Stimulated activated CD4-positive, alpha-beta T cell treated with anti-CD3 and anti-CD28 coated beads, Interleukin-15, amount 100 ng/mL, for 48 hours (primary cell): ENCODE measurements around the gene CHRNG.
A peak's percentile ranks its signal among the peaks of the same experiment; 100 is the strongest.

Source experiments
- DNase-seq, 2 donors: peaks; one replicate each; pipeline ENCODE4 v3.0.0-alpha.2; 2020; ENCODE audit warnings: low read depth in 2 of 2

CHRNG gene, protein sequence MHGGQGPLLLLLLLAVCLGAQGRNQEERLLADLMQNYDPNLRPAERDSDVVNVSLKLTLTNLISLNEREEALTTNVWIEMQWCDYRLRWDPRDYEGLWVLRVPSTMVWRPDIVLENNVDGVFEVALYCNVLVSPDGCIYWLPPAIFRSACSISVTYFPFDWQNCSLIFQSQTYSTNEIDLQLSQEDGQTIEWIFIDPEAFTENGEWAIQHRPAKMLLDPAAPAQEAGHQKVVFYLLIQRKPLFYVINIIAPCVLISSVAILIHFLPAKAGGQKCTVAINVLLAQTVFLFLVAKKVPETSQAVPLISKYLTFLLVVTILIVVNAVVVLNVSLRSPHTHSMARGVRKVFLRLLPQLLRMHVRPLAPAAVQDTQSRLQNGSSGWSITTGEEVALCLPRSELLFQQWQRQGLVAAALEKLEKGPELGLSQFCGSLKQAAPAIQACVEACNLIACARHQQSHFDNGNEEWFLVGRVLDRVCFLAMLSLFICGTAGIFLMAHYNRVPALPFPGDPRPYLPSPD

DNA sequence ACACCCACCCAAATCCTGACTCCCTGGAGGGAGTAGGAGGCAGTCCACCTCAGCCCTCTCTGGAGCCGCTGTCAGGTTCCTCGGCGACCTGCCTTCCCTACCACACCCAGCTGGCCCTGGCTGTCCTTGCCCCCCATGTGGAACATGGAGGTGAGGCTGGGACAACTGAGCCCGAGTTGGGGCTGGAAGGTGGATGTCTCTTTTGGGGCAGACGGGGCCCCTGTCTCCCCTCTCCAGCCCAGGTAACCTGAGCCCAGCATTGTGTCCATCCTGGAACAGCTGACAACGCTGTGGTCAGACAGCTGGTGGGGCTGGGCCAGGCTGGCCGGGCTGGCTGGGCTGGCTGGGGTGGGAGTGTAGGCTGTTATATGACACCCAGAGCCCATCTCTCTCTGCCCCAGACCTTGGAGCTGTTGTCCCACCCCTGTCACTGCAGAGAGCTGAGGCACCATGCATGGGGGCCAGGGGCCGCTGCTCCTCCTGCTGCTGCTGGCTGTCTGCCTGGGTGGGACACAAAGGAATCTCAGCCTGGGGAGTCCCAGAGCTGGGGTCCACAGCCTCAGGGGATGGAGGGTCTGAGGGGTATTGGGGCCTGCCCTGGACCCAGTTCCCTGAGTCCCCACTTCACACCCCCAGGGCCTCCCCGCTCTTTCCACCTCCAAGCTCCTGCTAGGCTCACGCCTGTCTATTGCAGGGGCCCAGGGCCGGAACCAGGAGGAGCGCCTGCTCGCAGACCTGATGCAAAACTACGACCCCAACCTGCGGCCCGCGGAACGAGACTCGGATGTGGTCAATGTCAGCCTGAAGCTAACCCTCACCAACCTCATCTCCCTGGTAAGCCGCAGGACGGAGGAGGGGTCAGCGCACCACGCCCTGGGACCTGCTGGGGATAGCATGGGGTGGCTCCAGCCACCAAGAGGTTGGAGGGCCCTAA is at the start of gene CHRNG:
TSS of gene CHRNG (plus strand) at position 395 of the 934 bp plus-strand sequence. CDS start at position 451, 56 bp downstream.
- no peak for DNase-seq

DNA sequence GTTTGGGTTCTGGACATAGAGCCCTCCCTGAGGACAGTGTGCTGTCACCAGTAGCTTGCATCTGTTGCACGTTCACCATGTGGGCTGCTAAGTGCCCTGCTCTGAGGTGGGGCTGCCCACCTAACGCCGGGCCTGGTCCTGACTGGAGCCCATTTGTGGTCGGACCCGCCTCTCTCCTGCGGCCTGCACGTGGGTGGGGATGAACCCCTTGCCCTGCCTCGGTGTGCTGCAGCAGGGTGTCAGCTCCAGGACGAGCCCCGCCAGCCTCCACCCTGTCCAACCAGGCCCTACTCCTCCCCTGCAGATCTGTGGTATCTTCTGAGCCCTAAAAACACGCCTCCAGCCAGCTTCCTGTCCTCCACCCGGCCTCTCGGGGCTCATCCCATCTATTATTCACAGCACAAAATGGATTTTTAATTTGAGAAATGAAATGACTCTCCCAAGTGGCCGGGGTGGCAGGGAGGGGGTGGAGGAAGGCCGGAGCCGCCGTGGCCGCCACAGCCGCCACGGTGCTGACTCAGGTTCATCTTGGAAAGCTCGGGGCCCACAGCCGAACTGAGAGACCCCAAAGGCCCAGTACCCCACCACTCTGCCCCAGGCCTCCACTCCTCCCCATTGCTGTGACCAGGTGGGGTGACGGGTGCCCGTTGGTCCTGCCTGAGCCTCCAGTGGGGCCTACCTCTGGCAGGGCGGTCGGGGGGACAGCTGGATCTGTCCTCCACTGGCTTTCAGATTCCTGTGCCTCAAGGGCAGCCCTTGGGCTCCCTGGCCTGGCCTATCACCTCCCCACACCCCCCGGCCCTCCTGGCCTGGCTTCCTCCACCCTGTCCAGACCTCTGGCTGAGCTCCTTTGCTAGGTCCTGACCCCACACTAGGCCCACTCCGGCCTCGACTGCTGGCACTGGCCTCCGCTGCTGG is 49.0 kb upstream of the CHRNG start:
- DNase-seq: no peak

DNA sequence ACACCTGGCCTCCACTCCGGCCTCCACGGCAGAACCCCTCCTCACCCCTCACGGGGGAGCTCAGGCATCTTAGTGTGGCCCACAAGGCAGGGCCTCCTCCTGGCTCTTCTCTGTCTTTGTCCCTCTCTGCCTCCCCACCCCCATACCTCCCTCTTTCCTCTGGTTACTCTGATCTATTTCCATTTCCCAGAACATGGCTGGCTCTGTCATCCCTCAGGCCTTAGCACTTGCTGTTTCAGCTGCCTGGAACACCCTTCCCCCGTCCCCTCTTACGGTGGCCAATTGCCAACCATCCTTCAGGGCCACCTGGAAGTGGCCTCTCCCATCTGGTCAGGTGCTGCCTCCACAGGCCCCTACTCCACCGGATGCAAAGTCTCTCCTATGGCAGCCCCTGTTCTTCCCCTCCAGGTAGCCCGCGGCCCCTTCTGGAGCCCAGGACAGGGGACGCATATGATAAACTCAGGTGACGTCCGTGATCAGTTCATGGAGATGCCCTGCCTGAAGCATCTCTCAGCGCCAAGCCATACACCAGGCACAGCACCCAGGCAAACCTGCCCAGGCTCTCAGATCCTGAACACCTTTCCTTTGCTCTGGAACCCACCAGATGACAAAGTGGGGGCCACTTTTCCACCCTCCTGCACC is 48.2 kb upstream of the CHRNG start:
- DNase-seq: no peak

DNA sequence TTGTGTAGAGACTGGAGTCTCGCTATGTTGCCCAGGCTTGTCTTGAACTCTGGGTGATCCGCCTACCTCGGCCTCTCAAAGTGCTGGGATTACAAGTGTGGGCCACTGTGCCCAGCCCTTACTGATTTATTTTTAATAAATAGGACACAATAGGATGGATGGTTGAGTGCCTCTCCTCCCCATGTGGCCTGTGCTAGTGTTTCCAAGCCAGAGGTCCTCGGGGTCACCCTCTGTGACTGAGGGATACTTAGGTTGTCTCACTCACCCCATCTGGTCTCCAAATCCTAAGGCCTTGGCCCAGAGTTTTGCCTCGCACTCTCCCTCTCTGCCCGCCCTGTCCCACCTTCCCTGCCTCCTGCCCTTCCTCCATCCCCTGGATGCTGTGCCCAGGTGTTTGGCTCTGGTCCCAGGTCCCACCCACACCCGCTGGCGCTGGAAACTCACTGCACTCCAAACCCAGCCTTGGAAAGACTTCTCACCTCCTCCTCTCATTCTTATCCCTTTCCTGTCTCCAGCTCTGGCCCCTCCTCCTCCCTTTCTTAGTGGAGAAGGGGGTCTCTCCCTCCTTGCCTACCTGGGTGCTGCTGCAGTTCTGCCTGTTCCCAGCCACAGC is 47.1 kb upstream of the CHRNG start:
- DNase-seq: no peak

DNA sequence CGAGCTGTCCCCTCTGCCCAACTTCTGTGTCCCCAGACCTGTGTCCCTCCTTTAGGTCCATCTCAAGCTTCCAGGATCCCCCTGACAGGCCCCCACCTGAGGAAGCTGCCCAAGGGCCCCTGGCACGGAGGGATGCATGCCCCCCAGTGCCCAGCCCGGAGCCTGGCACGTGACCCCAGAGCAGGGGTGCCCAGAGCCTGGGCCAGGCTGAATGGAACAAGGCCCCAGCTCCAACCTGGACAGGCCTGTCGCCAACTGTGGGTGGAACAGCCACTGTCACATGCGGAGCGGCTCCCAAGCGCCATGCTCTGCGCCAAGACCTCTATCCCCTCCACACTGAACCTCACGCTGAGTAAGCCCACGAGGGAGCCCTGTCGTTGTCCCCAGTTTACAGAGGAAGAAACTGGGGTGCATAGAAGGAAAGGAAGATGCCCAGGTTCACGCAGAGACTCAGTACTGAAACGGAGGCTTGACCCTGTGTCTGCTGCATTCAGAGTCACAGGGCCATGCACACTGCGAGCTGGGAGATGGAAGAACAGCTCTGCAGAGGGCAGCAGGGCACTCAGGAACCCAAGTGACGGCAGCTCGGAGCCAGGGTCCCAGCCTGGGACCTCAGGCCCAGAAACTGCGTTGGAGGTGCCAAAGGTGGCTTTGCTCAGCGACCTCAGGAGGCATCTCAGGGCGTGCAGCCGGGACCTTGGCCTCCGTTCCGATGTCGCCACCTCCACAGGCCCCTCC is 46.4 kb upstream of the CHRNG start:
- no peak for DNase-seq

DNA sequence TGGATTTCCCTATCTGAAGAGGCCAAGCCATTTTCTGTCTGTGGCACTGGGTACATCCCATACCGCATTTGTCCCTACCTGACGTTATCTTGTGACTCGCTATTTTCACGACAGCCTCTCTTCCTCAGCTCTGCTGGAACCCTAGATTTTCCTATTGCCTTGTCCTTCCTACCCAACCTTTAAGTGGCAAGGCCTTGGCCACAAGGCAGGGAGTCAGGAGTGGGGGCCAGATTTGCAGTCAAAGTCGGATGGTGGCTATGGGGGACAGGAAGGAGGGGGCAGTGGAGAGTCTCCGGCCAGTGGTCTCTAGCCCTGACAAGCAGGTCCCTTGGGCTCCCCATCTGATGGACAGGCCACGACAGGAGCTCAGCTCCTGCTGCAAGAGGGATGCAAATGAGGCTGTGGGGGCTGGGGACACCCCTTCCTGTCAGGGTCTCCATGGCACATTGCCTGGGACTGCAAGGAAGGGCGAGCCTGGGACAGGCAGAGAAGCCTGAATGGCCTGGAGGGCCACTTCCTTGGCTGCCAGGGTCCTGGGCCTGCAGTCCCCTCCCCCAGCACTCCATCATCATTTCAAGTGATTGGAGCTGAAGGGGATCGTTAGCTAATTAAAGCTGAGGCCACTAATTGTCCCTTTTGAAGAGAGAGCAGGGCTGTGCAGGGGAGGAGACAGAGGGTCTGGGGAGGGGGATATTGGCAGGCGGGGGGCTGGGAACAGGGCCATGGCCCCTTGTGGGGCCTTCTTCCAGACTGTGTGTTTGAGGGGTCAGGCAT is 45.6 kb upstream of the CHRNG start:
- DNase-seq: no peak

DNA sequence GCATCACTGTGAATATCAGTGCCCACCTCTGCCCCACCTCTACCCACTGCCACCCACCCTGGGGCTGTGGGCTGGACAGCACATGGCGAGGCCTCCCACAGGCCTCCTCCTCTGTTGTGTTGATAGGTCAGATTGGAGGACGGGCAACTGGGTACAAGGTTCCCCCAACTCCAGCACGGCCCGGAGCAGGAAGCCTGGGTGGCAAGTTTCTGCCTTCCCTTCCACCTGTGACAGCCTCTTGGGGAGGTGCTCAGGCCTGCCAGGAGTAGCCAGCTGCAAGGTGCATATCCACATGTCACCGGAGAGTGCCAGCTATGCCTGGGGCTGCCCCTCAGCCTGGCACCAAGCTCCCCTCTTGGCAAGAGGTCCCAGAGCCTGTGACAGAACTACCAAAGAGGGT is 45.0 kb upstream of the CHRNG start:
- no peak for DNase-seq

DNA sequence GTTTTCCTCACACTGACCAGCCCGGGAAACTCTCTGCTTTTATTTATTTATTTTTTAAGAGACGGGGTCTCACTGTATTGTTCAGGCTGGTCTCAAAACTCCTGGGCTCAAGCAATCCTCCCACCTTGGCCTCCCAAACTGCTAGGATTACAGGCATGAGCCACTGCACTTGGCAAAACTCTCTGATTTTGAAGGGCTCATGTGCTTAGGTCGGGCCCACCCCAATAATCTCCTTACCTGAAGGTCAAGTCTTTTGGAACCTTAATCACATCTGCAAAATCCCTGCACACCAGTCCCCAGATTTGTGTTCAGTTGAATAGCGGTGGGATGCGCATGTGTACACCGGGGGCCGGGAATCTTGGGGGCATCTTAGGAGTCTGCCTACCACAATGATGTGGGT is 44.2 kb upstream of the CHRNG start:
- no peak for DNase-seq

DNA sequence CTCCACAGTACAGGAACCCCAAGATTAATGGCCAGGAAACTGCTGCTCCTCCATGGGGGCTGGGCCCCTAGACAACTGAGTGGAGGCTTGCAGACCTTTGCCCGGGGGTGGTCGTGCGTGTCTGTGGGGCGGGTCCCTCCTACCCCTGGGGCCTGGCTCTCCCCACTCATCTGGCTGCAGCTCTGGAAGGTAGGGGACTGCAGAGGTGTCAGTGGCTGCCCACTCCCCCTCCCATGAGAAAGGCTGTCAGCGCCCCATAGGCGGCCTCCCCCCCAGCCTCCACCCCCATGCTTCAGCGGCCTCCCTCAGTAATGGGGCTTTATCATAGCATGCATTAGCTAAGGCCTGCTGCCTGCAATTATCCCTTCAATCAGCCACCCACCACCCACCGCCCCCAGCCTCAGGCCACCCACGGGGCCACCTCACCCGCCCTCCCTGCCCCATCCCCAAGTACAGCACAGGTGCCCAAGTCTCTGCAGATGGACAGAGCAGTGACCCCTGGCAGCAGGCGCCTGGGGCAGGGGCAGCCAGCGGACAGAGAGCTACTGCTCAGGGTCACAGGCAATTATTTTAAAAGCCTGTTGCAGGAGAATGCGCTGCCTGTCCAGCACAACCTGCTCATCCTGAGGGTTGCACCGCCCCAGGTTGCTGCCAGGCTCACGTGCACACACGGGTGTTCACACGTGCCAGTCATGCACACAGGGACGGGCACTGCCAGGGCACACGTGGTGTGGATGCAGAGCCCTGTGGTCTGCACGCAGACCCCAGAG is 42.8 kb upstream of the CHRNG start:
- DNase-seq: no peak

DNA sequence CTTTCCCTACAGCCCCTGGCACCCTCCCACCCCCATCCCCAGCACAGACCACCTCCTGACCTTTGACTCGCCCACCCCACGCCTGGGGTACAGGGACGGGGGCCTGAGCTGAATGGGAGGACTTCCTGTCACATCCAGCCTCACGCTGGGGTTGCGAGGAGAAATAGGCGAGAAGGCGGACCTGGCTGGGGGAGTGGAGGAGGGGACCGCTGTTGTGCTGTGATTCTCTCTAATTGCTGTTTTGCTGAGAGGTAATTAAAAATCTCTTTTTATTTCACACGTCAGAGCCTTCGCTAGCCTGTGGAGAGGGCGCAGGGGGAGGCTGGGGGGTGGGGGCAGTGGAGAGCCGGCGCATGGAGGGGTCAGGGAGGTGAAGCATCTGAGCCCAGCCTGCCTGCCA is 42.1 kb upstream of the CHRNG start:
- no peak for DNase-seq

DNA sequence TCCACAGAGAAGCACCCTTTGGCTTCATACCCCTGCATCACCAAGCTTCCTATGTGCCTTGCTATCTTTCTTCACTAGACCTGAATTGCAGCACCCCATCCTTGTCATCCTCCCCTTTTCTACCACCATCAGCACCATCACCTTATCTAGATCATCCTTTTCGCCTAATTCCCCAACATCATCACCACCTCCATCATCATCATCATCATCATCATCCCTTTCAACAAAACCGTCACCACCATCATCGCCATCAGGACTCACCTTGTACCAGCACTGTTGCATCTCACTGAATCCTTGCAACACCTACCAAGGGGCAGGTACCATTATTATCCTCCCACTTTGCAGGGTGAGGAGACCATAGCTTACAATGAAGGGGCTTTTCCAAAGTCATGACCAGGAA is 41.0 kb upstream of the CHRNG start:
- no peak for DNase-seq

DNA sequence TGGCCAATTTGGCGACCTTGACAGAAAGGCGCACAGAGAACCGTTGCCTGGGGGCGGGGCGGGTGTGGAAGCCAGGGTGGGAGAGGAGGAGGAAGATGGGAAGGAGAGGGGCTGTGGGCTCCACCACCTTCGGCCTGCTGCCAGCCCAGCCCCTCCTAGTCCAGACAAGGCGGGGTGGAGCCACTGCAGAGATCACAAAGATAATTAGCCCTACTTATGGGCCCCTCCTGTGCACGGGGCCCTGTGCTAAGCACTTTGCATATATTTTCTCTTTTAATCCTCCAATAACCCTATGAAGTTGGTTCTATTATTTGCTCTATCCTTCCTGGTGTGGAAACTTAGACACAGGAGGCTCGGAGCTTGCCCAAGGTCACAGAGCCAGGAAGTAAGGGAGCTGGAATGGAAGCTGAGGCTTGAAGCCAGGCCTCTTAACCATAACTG is 38.1 kb upstream of the CHRNG start:
- no peak for DNase-seq

DNA sequence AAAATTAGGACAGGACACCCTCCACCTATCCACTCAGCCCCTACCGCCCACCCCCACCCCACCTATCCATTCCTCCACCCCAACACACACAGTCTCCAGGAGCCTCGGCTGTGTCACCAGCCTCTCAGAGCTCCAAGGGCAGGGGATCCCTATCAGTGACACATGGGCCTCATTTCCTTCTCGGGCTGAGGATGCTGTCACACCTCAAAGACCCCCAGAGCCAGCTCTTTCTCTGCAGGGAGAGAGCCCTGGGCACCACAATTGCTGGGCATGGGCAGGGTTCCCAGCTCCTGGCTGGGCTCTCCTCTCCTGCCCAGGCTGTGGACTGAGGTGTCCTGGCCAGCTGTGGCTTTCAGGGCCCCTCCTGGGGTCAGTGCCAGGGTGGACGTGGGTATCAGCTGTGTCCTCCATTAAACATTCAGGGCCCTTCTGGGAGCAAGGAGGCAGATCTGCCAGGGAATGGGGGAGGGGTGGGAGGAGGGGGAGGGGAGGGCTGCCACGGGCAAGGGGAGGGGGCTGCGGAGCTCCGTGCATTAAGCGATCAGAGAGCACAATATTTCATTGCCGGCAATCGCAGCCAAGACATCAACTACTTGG is 37.6 kb upstream of the CHRNG start:
- DNase-seq: no peak

DNA sequence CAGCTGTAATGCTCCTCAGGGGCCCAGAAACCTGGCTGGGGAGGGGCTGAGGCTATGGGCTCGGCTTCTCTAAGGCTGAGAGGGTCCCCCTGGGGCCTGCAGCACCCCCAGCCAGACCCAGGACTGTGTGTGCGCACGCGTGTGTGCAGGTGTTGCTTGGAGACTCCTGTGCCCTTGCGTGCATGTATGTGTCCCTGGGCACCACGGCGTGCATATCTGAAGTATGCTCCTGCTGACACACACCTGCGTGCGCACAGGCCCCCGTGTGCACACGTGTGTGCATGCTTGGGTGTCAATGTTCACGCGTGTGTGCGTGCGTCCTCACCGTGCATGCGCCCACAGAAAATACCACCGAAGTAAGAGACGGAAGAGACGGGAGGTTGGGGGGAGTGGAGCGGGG is 37.0 kb upstream of the CHRNG start:
- DNase-seq: no peak

DNA sequence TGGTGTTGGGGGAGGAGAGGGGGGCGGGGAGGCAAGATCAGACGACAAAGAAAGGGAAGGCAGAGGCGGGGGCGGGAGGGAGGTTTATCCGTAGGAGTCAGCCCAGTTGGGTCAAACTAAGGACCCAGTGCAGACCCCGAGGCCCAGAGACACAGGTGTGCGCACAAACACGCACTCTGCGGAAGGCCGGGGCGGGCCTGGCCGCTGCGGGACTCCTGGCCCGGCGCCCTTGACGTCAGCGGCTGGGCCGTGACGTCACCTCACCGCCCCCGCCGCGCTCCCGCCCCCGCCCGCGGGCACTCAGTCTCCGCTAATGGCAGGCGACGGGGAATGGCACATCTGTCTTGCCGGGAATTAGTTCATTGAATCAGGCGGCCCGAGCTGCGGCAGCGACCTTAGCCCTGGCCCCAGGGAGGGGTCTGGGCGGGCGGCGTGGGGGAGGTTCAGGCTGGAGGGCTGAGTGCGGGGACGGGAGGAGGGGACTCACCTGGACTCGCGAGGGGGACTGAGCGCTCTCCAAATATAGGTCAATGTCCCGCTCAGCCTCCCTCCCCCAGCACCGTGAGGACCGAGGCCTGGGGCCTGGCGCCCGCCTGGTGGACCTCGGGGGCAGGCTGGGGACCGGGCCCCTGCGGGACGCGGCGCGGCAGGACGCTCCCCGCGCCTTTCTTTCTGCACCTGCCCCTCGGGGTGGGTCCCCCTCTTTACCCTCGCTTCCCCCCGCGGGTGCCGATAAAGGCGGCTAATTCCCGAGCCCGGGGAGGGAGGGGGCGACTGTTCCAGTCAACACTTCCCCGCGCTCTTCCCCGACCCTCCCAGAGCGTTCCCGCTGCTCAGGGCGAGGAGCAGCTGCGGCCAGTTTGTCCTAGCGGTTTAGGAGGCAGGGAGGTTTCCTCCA is 36.3 kb upstream of the CHRNG start:
- peak in 1 of 2 donors; percentile 30 for DNase-seq

DNA sequence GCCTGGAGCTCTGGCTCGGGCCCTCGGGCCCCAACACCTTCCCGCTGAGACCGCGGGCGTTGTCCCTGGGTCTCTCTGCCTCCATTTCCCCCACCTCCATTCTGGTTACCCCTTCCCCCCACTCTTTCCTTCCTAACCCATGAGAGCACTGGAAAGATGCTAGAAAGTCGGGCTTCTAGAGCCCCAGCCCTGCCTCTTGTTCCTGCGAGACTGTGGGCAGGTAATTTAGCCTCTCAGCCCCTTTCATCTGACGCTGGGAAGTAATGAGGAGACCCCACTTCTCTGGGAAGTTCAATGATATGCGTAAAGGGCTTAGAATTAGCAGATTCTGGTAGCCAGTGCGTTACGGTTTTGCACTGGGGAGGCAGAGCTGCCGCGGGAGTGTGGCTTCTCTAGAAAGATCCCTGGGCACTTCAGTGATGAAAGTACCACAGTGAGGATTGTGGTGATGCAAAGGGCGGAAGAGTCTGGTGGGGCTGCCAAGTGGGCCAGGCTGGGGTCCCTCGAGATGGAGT is 35.6 kb upstream of the CHRNG start:
- no peak for DNase-seq

DNA sequence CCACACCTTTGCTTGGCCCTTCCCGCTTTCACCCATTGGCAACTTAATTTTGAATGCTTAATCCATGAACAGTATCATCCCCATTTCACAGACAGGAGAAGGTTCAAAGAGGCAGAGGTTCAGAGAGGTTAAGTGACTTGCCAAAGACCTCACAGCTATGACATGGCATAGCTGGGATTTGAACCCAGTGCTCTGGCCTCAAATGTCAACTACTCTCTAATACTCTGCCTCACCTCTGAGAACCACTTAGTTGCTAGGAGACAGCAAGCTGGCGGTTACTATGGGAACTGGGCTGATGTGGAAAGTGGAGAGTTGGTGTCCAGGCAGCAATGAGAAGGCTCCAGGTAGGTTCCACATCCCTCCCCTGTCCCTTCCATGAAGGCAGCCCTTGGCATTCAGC is 35.1 kb upstream of the CHRNG start:
- no peak for DNase-seq
